Prostate gland (tissue), 2 donors: Measurements from ENCODE around the gene GDF15. TPM values are rescaled to one million over a fixed set of nuclear protein-coding genes. Genes with fewer than 3 reads are reported as not detected.

Experiments
- DNase-seq: peaks from one replicate; pipeline ENCODE4 v3.0.0-alpha.2; 2019; ENCODE audit warnings: low spot score
- H3K27ac ChIP-seq, 2 donors: fragments of 200-600 bp; sonication (generic); 2 replicates each; pipeline ENCODE4 v1.5.1; 2017 to 2019
- H3K27me3 ChIP-seq: fragments of 200-600 bp; sonication (generic); replicated peaks from 2 replicates; pipeline ENCODE4 v1.5.1; 2019; ENCODE audit not compliant: insufficient read depth
- H3K36me3 ChIP-seq, 2 donors: fragments of 200-600 bp; sonication (generic); 1 replicate in 1 of 2; 2 replicates in 1 of 2; pipeline versions ENCODE4 v1.5.1 to v1.8.1; 2017 to 2019
- H3K4me1 ChIP-seq: fragments of 200-600 bp; sonication (generic); replicated peaks from 2 replicates; pipeline ENCODE4 v1.5.1; 2019
- H3K4me3 ChIP-seq, 2 donors: fragments of 200-600 bp; sonication (generic); 2 replicates each; pipeline ENCODE4 v1.5.1; 2017 to 2019
- H3K9me3 ChIP-seq: fragments of 200-600 bp; sonication (generic); 2 replicates; pipeline ENCODE4 v1.5.1; 2017
- CTCF ChIP-seq, 4 experiments: fragments of 200-600 bp in 2 of 4; fragments of 450-650 bp in 2 of 4; sonication (generic) in 2 of 4; IDR thresholded peaks; 1 replicate in 3 of 4; 2 replicates in 1 of 4; pipeline ENCODE4 v1.5.1; 2016 to 2019; ENCODE audit warnings: antibody characterized with exemption in 4 of 4, mild to moderate bottlenecking in 2 of 4, moderate library complexity in 2 of 4
- POLR2A ChIP-seq: fragments of 450-650 bp; IDR thresholded peaks from one replicate; pipeline ENCODE4 v1.6.1; 2016; ENCODE audit warnings: antibody characterized with exemption, mild to moderate bottlenecking
- POLR2AphosphoS5 ChIP-seq: sonication (generic); formaldehyde crosslinking; IDR thresholded peaks from one replicate; pipeline ENCODE4 v1.6.1; 2017; ENCODE audit warnings: antibody characterized with exemption
- WGBS: methylation state at CpG from one replicate; pipeline ENCODE4 v1.1.5; 2018; 5-methylcytosine and 5-hydroxymethylcytosine counted together
- intact Hi-C: fragments of 100-400 bp; cut with DNase I; formaldehyde crosslinking; loops from one replicate; pipeline ENCODE4 v1.14.2; 2022
- total RNA-seq, 2 donors: library from RNA; depleted of rRNA; stranded (reverse); fragments of >200 nt; gene quantifications; one replicate each; pipeline ENCODE4 v1.1.0, GENCODE V29; 2016

The GDF15 gene
- total RNA-seq, 2 donors from 2014 or later, result 49.6 to 136 TPM

GRCh38 chr19:18427743-18428113 is 41.8 kb downstream of the GDF15 start:
- no peak for DNase-seq
- H3K4me3 ChIP-seq, result no peak overlapping the region
- H3K9me3 ChIP-seq, result no peaks in the 10 kb centered on the region
- 85% methylated on average over 11 of the region's 12 CpGs for WGBS
- H3K4me1 ChIP-seq, result no peaks in the 10 kb centered on the region
- TF ChIP-seq POLR2A (no peak), CTCF (IDR thresholded peaks at IDR 0.05) (no peak), POLR2AphosphoS5 (no peak)
- H3K27ac ChIP-seq, result no peak overlapping the region
- H3K36me3 ChIP-seq, result no peaks in the 10 kb centered on the region
- H3K27me3 ChIP-seq, result no peaks in the 10 kb centered on the region
- intact Hi-C loops, result no loop called here

GRCh38 chr19:18428173-18428786 is 42.3 kb downstream of the GDF15 start:
- Histone ChIP-seq H3K9me3 (no peaks in the 10 kb centered on the region), H3K27ac (peak overlapping the region in 1 of 2 donors; percentile 41), H3K36me3 (no peaks in the 10 kb centered on the region), H3K4me1 (no peaks in the 10 kb centered on the region), H3K27me3 (no peaks in the 10 kb centered on the region), H3K4me3 (no peak overlapping the region)
- 62% methylated on average over 11 of the region's 17 CpGs for WGBS
- no peak for TF ChIP-seq POLR2AphosphoS5
- no peak for TF ChIP-seq POLR2A
- no peak for TF ChIP-seq CTCF (IDR thresholded peaks at IDR 0.05)
- DNase-seq, result no peak
- intact Hi-C loops, result no loop called here

GRCh38 chr19:18428787-18429674 is 43.1 kb downstream of the GDF15 start:
- Histone ChIP-seq H3K4me1 (no peaks in the 10 kb centered on the region), H3K27me3 (no peaks in the 10 kb centered on the region), H3K27ac (peak overlapping the region; percentile 41 to 74), H3K9me3 (no peaks in the 10 kb centered on the region), H3K36me3 (no peaks in the 10 kb centered on the region), H3K4me3 (peak overlapping the region; percentile 30 to 35)
- TF ChIP-seq CTCF (IDR thresholded peaks at IDR 0.05), result peak in 1 of 4 experiments; percentile 6
- TF ChIP-seq POLR2A, result no peak
- TF ChIP-seq POLR2AphosphoS5, result no peak
- WGBS, result 5% methylated on average over 64 of the region's 77 CpGs
- DNase-seq, result no peak
- intact Hi-C loops, result no loop called here

GRCh38 chr19:18429717-18430416 is 43.9 kb downstream of the GDF15 start:
- Histone ChIP-seq H3K36me3 (no peaks in the 10 kb centered on the region), H3K9me3 (no peaks in the 10 kb centered on the region), H3K4me3 (no peak overlapping the region), H3K27ac (peak overlapping the region in 1 of 2 donors; percentile 41), H3K4me1 (no peaks in the 10 kb centered on the region), H3K27me3 (no peaks in the 10 kb centered on the region)
- WGBS, result 48% methylated on average over 13 of the region's 13 CpGs
- DNase-seq, result no peak
- TF ChIP-seq POLR2A (no peak), CTCF (IDR thresholded peaks at IDR 0.05) (no peak), POLR2AphosphoS5 (no peak)
- intact Hi-C loops, result no loop called here
